ENCODE measurements around the gene RABGGTA.

RABGGTA gene

GRCh38 chr14:24263848-24264247 is 7.5 kb downstream of the RABGGTA start:
- H3K36me3 ChIP-seq (ENCODE audit: control insufficient read depth in 1 of 2, insufficient read depth in 2 of 2, low read depth in 1 of 2, low read length in 2 of 2) = peaks cover 44 to 67% of the 10 kb centered on the region in 2 experiments
- H3K23ac ChIP-seq (ENCODE audit: low read length in 2 of 2) = no peak overlapping the region
- no peaks in the 10 kb centered on the region for H3K9me3 ChIP-seq (ENCODE audit: control insufficient read depth, low read length)
- no peak for DNase-seq
- no peak overlapping the region for H2BK5ac ChIP-seq (ENCODE audit: low read depth, low read length, poor library complexity, severe bottlenecking)
- H3K79me1 ChIP-seq (replicated peaks; ENCODE audit: low read length, poor library complexity, severe bottlenecking) = peaks cover 3% of the 10 kb centered on the region
- H4K91ac ChIP-seq (ENCODE audit: low read length) = no peak overlapping the region
- H3K4ac ChIP-seq (ENCODE audit: low read depth in 1 of 2, low read length in 2 of 2) = no peak overlapping the region
- no peak overlapping the region for H2AFZ ChIP-seq (ENCODE audit: low read depth, low read length)
- no peak overlapping the region for H4K8ac ChIP-seq (ENCODE audit: low read length)
- H2BK12ac ChIP-seq (ENCODE audit: low read length in 2 of 2) = no peak overlapping the region
- H2BK120ac ChIP-seq (ENCODE audit: low read depth, low read length) = no peak overlapping the region
- H3K18ac ChIP-seq (ENCODE audit: low read depth in 1 of 2, low read length in 2 of 2) = no peak overlapping the region
- H2AK5ac ChIP-seq (ENCODE audit: low read length, severe bottlenecking) = no peak overlapping the region
- no peak overlapping the region for H3K9ac ChIP-seq (ENCODE audit: low read length)
- H3K4me2 ChIP-seq (ENCODE audit: low read length, poor library complexity, severe bottlenecking) = no peak overlapping the region
- no peaks in the 10 kb centered on the region for H3K27me3 ChIP-seq (ENCODE audit: control insufficient read depth in 1 of 2, insufficient read depth in 1 of 2, low read length in 2 of 2)
- H3K4me3 ChIP-seq (ENCODE audit: insufficient read depth in 1 of 2, low read depth in 1 of 2, low read length in 2 of 2) = no peak overlapping the region
- WGBS = 85% methylated on average over 5 of the region's 6 CpGs
- no peak overlapping the region for H3K27ac ChIP-seq (ENCODE audit: low read length, poor library complexity, severe bottlenecking)
- H2BK15ac ChIP-seq (ENCODE audit: low read depth, poor library complexity, severe bottlenecking) = no peak overlapping the region
- H3K4me1 ChIP-seq (ENCODE audit: control insufficient read depth, insufficient read depth, low read depth, low read length) = peaks cover 6% of the 10 kb centered on the region
- no peak overlapping the region for H3K14ac ChIP-seq (ENCODE audit: low read length in 2 of 2)

- DNase-seq = no peak
- Histone ChIP-seq H3K14ac (ENCODE audit: low read length in 2 of 2) (no peak within 1 kb of the TSS), H2BK15ac (ENCODE audit: low read depth, poor library complexity, severe bottlenecking) (no peak within 1 kb of the TSS), H4K8ac (ENCODE audit: low read length) (no peak within 1 kb of the TSS), H3K23ac (ENCODE audit: low read length in 2 of 2) (no peak within 1 kb of the TSS), H3K4me2 (ENCODE audit: low read length, poor library complexity, severe bottlenecking) (no peak within 1 kb of the TSS), H3K36me3 (ENCODE audit: control insufficient read depth in 1 of 2, insufficient read depth in 2 of 2, low read depth in 1 of 2, low read length in 2 of 2) (peaks cover 36 to 65% of the 10 kb centered on the region in 2 experiments), H4K91ac (ENCODE audit: low read length) (no peak within 1 kb of the TSS), H2BK5ac (ENCODE audit: low read depth, low read length, poor library complexity, severe bottlenecking) (no peak within 1 kb of the TSS), H3K79me1 (replicated peaks; ENCODE audit: low read length, poor library complexity, severe bottlenecking) (peaks cover 3% of the 10 kb centered on the region), H3K4me3 (ENCODE audit: insufficient read depth in 1 of 2, low read depth in 1 of 2, low read length in 2 of 2) (no peak within 1 kb of the TSS), H3K4me1 (ENCODE audit: control insufficient read depth, insufficient read depth, low read depth, low read length) (peaks cover 6% of the 10 kb centered on the region), H3K9ac (ENCODE audit: low read length) (no peak within 1 kb of the TSS), H3K4ac (ENCODE audit: low read depth in 1 of 2, low read length in 2 of 2) (no peak within 1 kb of the TSS), H3K9me3 (ENCODE audit: control insufficient read depth, low read length) (no peaks in the 10 kb centered on the region), H3K18ac (ENCODE audit: low read depth in 1 of 2, low read length in 2 of 2) (no peak within 1 kb of the TSS), H2BK120ac (ENCODE audit: low read depth, low read length) (no peak within 1 kb of the TSS), H3K27ac (ENCODE audit: low read length, poor library complexity, severe bottlenecking) (no peak within 1 kb of the TSS), H3K27me3 (ENCODE audit: control insufficient read depth in 1 of 2, insufficient read depth in 1 of 2, low read length in 2 of 2) (no peaks in the 10 kb centered on the region), H2BK12ac (ENCODE audit: low read length in 2 of 2) (no peak within 1 kb of the TSS), H2AK5ac (ENCODE audit: low read length, severe bottlenecking) (no peak within 1 kb of the TSS), H2AFZ (ENCODE audit: low read depth, low read length) (no peak within 1 kb of the TSS)
- WGBS = 83% methylated on average over 14 of the region's 14 CpGs
Observed at GRCh38 chr14:24262821-24263733, 8.3 kb downstream of the RABGGTA start, which contains the start of gene TGM1. Gene TGM1 (minus strand): TSS chr14:24263177. CDS start chr14:24262352, 825 bp downstream.

DNA sequence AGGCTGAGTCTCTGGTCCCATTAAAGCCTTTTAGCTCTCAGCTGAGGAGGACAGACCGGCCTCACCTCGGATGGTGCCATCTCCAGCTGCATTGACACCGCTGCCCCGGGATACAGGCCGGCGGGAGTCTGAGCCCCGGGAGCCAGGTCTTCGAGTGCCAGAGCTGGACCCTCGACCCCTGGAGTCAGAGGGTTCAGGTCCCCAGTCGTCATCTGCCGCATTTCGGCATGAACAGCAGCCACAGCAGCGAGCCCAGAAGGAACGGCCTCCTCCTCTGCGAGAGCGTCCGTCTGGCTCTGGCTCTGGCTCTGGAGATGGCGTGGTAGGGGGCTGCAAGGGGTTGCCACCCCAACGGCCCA is 9.4 kb downstream of the RABGGTA start:
- Histone ChIP-seq H3K4me1 (ENCODE audit: control insufficient read depth, insufficient read depth, low read depth, low read length) (peaks cover 6% of the 10 kb centered on the region), H3K27me3 (ENCODE audit: control insufficient read depth in 1 of 2, insufficient read depth in 1 of 2, low read length in 2 of 2) (no peaks in the 10 kb centered on the region), H2BK120ac (ENCODE audit: low read depth, low read length) (no peak overlapping the region), H3K14ac (ENCODE audit: low read length in 2 of 2) (no peak overlapping the region), H2AK5ac (ENCODE audit: low read length, severe bottlenecking) (no peak overlapping the region), H3K27ac (ENCODE audit: low read length, poor library complexity, severe bottlenecking) (no peak overlapping the region), H3K23ac (ENCODE audit: low read length in 2 of 2) (no peak overlapping the region), H3K4ac (ENCODE audit: low read depth in 1 of 2, low read length in 2 of 2) (no peak overlapping the region), H2BK15ac (ENCODE audit: low read depth, poor library complexity, severe bottlenecking) (no peak overlapping the region), H4K8ac (ENCODE audit: low read length) (no peak overlapping the region), H2BK5ac (ENCODE audit: low read depth, low read length, poor library complexity, severe bottlenecking) (no peak overlapping the region), H3K36me3 (ENCODE audit: control insufficient read depth in 1 of 2, insufficient read depth in 2 of 2, low read depth in 1 of 2, low read length in 2 of 2) (peaks cover 25 to 54% of the 10 kb centered on the region in 2 experiments), H3K4me3 (ENCODE audit: insufficient read depth in 1 of 2, low read depth in 1 of 2, low read length in 2 of 2) (no peak overlapping the region), H3K79me1 (replicated peaks; ENCODE audit: low read length, poor library complexity, severe bottlenecking) (no peaks in the 10 kb centered on the region), H2AFZ (ENCODE audit: low read depth, low read length) (no peak overlapping the region), H3K4me2 (ENCODE audit: low read length, poor library complexity, severe bottlenecking) (no peak overlapping the region), H3K18ac (ENCODE audit: low read depth in 1 of 2, low read length in 2 of 2) (no peak overlapping the region), H3K9ac (ENCODE audit: low read length) (no peak overlapping the region), H4K91ac (ENCODE audit: low read length) (no peak overlapping the region), H2BK12ac (ENCODE audit: low read length in 2 of 2) (no peak overlapping the region), H3K9me3 (ENCODE audit: control insufficient read depth, low read length) (no peaks in the 10 kb centered on the region)
- WGBS = 91% methylated on average over 19 of the region's 19 CpGs
- no peak for DNase-seq

DNA sequence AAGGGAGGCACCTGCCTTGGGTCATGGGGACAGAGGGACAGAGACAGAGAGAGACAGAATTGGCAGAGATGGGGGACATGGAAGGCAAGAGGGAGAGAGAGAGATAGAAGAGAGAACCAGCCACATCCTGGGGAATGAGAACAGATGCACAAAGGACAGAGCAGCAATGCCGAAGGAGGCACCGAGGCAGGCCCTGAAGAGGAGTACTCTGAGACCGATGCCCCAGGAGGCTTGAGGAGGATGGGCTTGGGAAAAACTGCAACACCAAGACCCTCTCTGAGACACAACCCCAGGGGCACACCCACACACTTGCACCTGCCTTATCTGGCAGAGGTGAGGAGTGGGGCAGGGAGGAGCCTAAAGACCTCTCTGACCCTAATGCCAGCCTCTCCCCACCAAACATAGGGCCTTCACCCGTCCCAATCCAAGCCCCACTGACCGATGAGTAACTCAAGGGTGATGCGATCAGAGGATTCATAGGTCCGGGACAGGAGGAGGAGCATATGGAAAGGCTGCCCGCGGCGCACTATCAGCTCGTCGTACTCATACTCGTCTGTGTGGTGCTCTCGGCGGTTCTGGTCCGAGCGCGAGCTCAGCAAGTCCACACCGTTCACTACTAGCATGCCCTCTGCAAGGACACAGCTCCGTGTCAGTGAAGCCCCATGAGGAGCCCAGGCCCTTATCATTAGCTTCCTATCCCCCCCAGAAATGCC is 10.0 kb downstream of the RABGGTA start:
- Histone ChIP-seq H3K4me1 (ENCODE audit: control insufficient read depth, insufficient read depth, low read depth, low read length) (peaks cover 6% of the 10 kb centered on the region), H3K79me1 (replicated peaks; ENCODE audit: low read length, poor library complexity, severe bottlenecking) (no peaks in the 10 kb centered on the region), H3K27me3 (ENCODE audit: control insufficient read depth in 1 of 2, insufficient read depth in 1 of 2, low read length in 2 of 2) (no peaks in the 10 kb centered on the region), H2AFZ (ENCODE audit: low read depth, low read length) (no peak overlapping the region), H3K4me2 (ENCODE audit: low read length, poor library complexity, severe bottlenecking) (no peak overlapping the region), H3K14ac (ENCODE audit: low read length in 2 of 2) (no peak overlapping the region), H3K4ac (ENCODE audit: low read depth in 1 of 2, low read length in 2 of 2) (no peak overlapping the region), H3K18ac (ENCODE audit: low read depth in 1 of 2, low read length in 2 of 2) (no peak overlapping the region), H2BK5ac (ENCODE audit: low read depth, low read length, poor library complexity, severe bottlenecking) (no peak overlapping the region), H2BK15ac (ENCODE audit: low read depth, poor library complexity, severe bottlenecking) (no peak overlapping the region), H2BK120ac (ENCODE audit: low read depth, low read length) (no peak overlapping the region), H4K91ac (ENCODE audit: low read length) (no peak overlapping the region), H2AK5ac (ENCODE audit: low read length, severe bottlenecking) (no peak overlapping the region), H3K27ac (ENCODE audit: low read length, poor library complexity, severe bottlenecking) (no peak overlapping the region), H3K9ac (ENCODE audit: low read length) (no peak overlapping the region), H2BK12ac (ENCODE audit: low read length in 2 of 2) (no peak overlapping the region), H3K4me3 (ENCODE audit: insufficient read depth in 1 of 2, low read depth in 1 of 2, low read length in 2 of 2) (no peak overlapping the region), H3K36me3 (ENCODE audit: control insufficient read depth in 1 of 2, insufficient read depth in 2 of 2, low read depth in 1 of 2, low read length in 2 of 2) (peaks cover 19 to 49% of the 10 kb centered on the region in 2 experiments), H3K23ac (ENCODE audit: low read length in 2 of 2) (no peak overlapping the region), H4K8ac (ENCODE audit: low read length) (no peak overlapping the region), H3K9me3 (ENCODE audit: control insufficient read depth, low read length) (no peaks in the 10 kb centered on the region)
- DNase-seq = no peak
- 94% methylated on average over 19 of the region's 20 CpGs for WGBS

All from mesenchymal stem cell (in vitro differentiated cells and primary cell).